ENCODE results near the gene ZNF618. TPM values are rescaled to one million over a fixed set of nuclear protein-coding genes. Genes with fewer than 3 reads are reported as not detected.
"Not testable (repeated sequence)": the region's sequence is repeated elsewhere in the genome, so short reads cannot be mapped to it uniquely, and the experiment has no call there.

The ZNF618 gene
- total RNA-seq, 1 experiment from 2014 or later = 1.8 TPM

GRCh38 chr9:114081441-114082016 lies 205.4 kb downstream of the ZNF618 start:
- DNase-seq (ENCODE audit: low read depth, low spot score) (no peak), ATAC-seq (no peak)
- no TSS peak for BruUV-seq (replicated peaks)
- no peaks in the 10 kb centered on the region for H3K36me3 ChIP-seq (ENCODE audit: control insufficient read depth, insufficient read depth, low read length)
- in situ Hi-C loops (cut with HindIII; ENCODE audit: low pct_unique_long_range_greater_than_20kb, low sequenced_read_pairs) (no loop called here), intact Hi-C loops (cut with micrococcal nuclease; ENCODE audit: unreplicated experiment) (loop anchor here (5.0 kb wide), 1 partner anchor 221 kb away; no protein-coding TSS in a partner anchor)
- ChIA-PET POLR2A (no interaction called here), CTCF (interaction anchor here (1.4 to 2.5 kb wide), 2 partner anchors 26 to 209 kb away, joined by 13 to 17 read pairs; no protein-coding TSS in a partner anchor)
- H3K27me3 ChIP-seq (ENCODE audit: control insufficient read depth, insufficient read depth, low read length) = no peaks in the 10 kb centered on the region
- no peak for TF ChIP-seq POLR2AphosphoS5 (IDR thresholded peaks at IDR 0.05; ENCODE audit: low read depth, low read length)
- TF ChIP-seq CTCF (IDR thresholded peaks at IDR 0.05) = no peak
- TF ChIP-seq TCF7L2 (IDR thresholded peaks at IDR 0.05; ENCODE audit: low read depth, low read length) = no peak
- no peak overlapping the region for H3K27ac ChIP-seq (ENCODE audit: low read length)
- H3K4me3 ChIP-seq (ENCODE audit: low read depth in 2 of 2, low read length in 2 of 2) = no peak overlapping the region
- no peaks in the 10 kb centered on the region for H3K4me1 ChIP-seq (ENCODE audit: control insufficient read depth, insufficient read depth, low read length)
- H3K9me3 ChIP-seq (ENCODE audit: control insufficient read depth, insufficient read depth, low read depth, low read length) = no peaks in the 10 kb centered on the region

- CTCF ChIA-PET = interaction anchor here (0.9 to 2.5 kb wide), 4 partner anchors 11 to 209 kb away, joined by 3 to 17 read pairs (median 8); no protein-coding TSS in a partner anchor
- H3K4me3 ChIP-seq (ENCODE audit: low read depth in 2 of 2, low read length in 2 of 2) = no peak overlapping the region
- POLR2A ChIA-PET = no interaction called here
- ATAC-seq = peak; percentile 98
- no peak overlapping the region for H3K27ac ChIP-seq (ENCODE audit: low read length)
- no TSS peak for BruUV-seq (replicated peaks)
- no peaks in the 10 kb centered on the region for H3K27me3 ChIP-seq (ENCODE audit: control insufficient read depth, insufficient read depth, low read length)
- peak; percentile 50 for DNase-seq (ENCODE audit: low read depth, low spot score)
- H3K9me3 ChIP-seq (ENCODE audit: control insufficient read depth, insufficient read depth, low read depth, low read length) = no peaks in the 10 kb centered on the region
- H3K36me3 ChIP-seq (ENCODE audit: control insufficient read depth, insufficient read depth, low read length) = no peaks in the 10 kb centered on the region
- no peaks in the 10 kb centered on the region for H3K4me1 ChIP-seq (ENCODE audit: control insufficient read depth, insufficient read depth, low read length)
- intact Hi-C loops (cut with micrococcal nuclease; ENCODE audit: unreplicated experiment) = loop anchor here (5.0 kb wide), 1 partner anchor 220 kb away; no protein-coding TSS in a partner anchor
- TF ChIP-seq POLR2AphosphoS5 (IDR thresholded peaks at IDR 0.05; ENCODE audit: low read depth, low read length) (no peak), CTCF (IDR thresholded peaks at IDR 0.05) (peak; percentile 84)
- in situ Hi-C loops (cut with HindIII; ENCODE audit: low pct_unique_long_range_greater_than_20kb, low sequenced_read_pairs) = no loop called here
Measured at GRCh38 chr9:114082017-114082762, 206.1 kb downstream of the ZNF618 start.

- BruUV-seq (replicated peaks); POLR2A ChIA-PET: not testable (repeated sequence)
- CTCF ChIA-PET = interaction anchor here (0.5 to 2.5 kb wide), 6 partner anchors 10 to 310 kb away, joined by 3 to 17 read pairs (median 4); no protein-coding TSS in a partner anchor
Measured at GRCh38 chr9:114082763-114083412, 206.8 kb downstream of the ZNF618 start.

More at GRCh38 chr9:114082763-114083412, 206.8 kb downstream of the ZNF618 start:
- intact Hi-C loops (cut with micrococcal nuclease; ENCODE audit: unreplicated experiment) = loop anchor here (5.0 kb wide), 1 partner anchor 219 kb away; no protein-coding TSS in a partner anchor
- DNase-seq (ENCODE audit: low read depth, low spot score); H3K9me3 ChIP-seq (ENCODE audit: control insufficient read depth, insufficient read depth, low read depth, low read length); H3K27ac ChIP-seq (ENCODE audit: low read length); H3K4me1 ChIP-seq (ENCODE audit: control insufficient read depth, insufficient read depth, low read length); H3K36me3 ChIP-seq (ENCODE audit: control insufficient read depth, insufficient read depth, low read length); in situ Hi-C loops (cut with HindIII; ENCODE audit: low pct_unique_long_range_greater_than_20kb, low sequenced_read_pairs); H3K27me3 ChIP-seq (ENCODE audit: control insufficient read depth, insufficient read depth, low read length); H3K4me3 ChIP-seq (ENCODE audit: low read depth in 2 of 2, low read length in 2 of 2): not testable (repeated sequence)
- peak; percentile 22; the same call in 1 of the 2 replicates for ATAC-seq

Data from Panc1 (cell line).